ENCODE data around the gene TMEM98. TPM values are rescaled to one million over a fixed set of nuclear protein-coding genes. Genes with fewer than 3 reads are reported as not detected.

The TMEM98 gene
- total RNA-seq, 2 donors from 2014 or later, result 134 to 137 TPM

- no peaks in the 10 kb centered on the region for H3K9me3 Mint-ChIP-seq
- no peak for DNase-seq
- peaks cover 10% of the 10 kb centered on the region for H3K27me3 Mint-ChIP-seq (ENCODE audit: insufficient read depth)
- no peak overlapping the region for H3K27ac Mint-ChIP-seq
- H3K4me3 Mint-ChIP-seq, result no peak overlapping the region
- Histone ChIP-seq H3K27ac (ENCODE audit: low read depth, low read length) (no peak overlapping the region), H3K4me1 (ENCODE audit: control insufficient read depth, insufficient read depth, low read length) (peaks cover 6% of the 10 kb centered on the region), H3K27me3 (ENCODE audit: control insufficient read depth, insufficient read depth, low read length, poor library complexity, severe bottlenecking) (no peaks in the 10 kb centered on the region), H3K36me3 (ENCODE audit: control insufficient read depth, insufficient read depth, low read length) (no peaks in the 10 kb centered on the region), H3K4me3 (ENCODE audit: low read length) (no peak overlapping the region), H3K9me3 (ENCODE audit: control insufficient read depth, low read length) (no peaks in the 10 kb centered on the region), H3K9ac (ENCODE audit: extremely low read depth, low read length, poor library complexity, severe bottlenecking) (no peak overlapping the region)
- H3K4me1 Mint-ChIP-seq, result peaks cover 24% of the 10 kb centered on the region
- 45 to 100% methylated on average over 1 to 2 of the region's 2 CpGs for WGBS, 2 experiments (ENCODE audit: insufficient coverage in 1 of 2, insufficient read length in 1 of 2)
- no peak for TF ChIP-seq CTCF (conservative IDR thresholded peaks at IDR 0.05)
- H3K36me3 Mint-ChIP-seq (ENCODE audit: low read depth), result no peaks in the 10 kb centered on the region
Observed at GRCh38 chr17:32958418-32958817, 30.5 kb downstream of the TMEM98 start.

- Mint-ChIP-seq H3K4me1 (peaks cover 27% of the 10 kb centered on the region), H3K36me3 (ENCODE audit: low read depth) (no peaks in the 10 kb centered on the region), H3K9me3 (no peaks in the 10 kb centered on the region), H3K27ac (peak overlapping the region; percentile 20), H3K27me3 (ENCODE audit: insufficient read depth) (peaks cover 4% of the 10 kb centered on the region), H3K4me3 (no peak overlapping the region)
- no peaks in the 10 kb centered on the region for H3K9me3 ChIP-seq (ENCODE audit: control insufficient read depth, low read length)
- no peak overlapping the region for H3K4me3 ChIP-seq (ENCODE audit: low read length)
- H3K27ac ChIP-seq (ENCODE audit: low read depth, low read length), result no peak overlapping the region
- H3K36me3 ChIP-seq (ENCODE audit: control insufficient read depth, insufficient read depth, low read length), result no peaks in the 10 kb centered on the region
- no peak overlapping the region for H3K9ac ChIP-seq (ENCODE audit: extremely low read depth, low read length, poor library complexity, severe bottlenecking)
- peak; percentile 83 for DNase-seq
- H3K27me3 ChIP-seq (ENCODE audit: control insufficient read depth, insufficient read depth, low read length, poor library complexity, severe bottlenecking), result no peaks in the 10 kb centered on the region
- H3K4me1 ChIP-seq (ENCODE audit: control insufficient read depth, insufficient read depth, low read length), result peaks cover 6% of the 10 kb centered on the region
- TF ChIP-seq CTCF (conservative IDR thresholded peaks at IDR 0.05), result no peak
- WGBS, 2 experiments (ENCODE audit: insufficient coverage in 1 of 2, insufficient read length in 1 of 2), result 80 to 90% methylated on average over 1 to 2 of the region's 2 CpGs
Observed at GRCh38 chr17:32960815-32961214, 32.9 kb downstream of the TMEM98 start.

- H3K4me1 Mint-ChIP-seq, result peaks cover 27% of the 10 kb centered on the region
- H3K27ac Mint-ChIP-seq, result peak overlapping the region; percentile 78
- Histone ChIP-seq H3K36me3 (ENCODE audit: control insufficient read depth, insufficient read depth, low read length) (no peaks in the 10 kb centered on the region), H3K9me3 (ENCODE audit: control insufficient read depth, low read length) (no peaks in the 10 kb centered on the region), H3K27ac (ENCODE audit: low read depth, low read length) (no peak overlapping the region), H3K4me1 (ENCODE audit: control insufficient read depth, insufficient read depth, low read length) (peaks cover 6% of the 10 kb centered on the region), H3K9ac (ENCODE audit: extremely low read depth, low read length, poor library complexity, severe bottlenecking) (no peak overlapping the region), H3K27me3 (ENCODE audit: control insufficient read depth, insufficient read depth, low read length, poor library complexity, severe bottlenecking) (no peaks in the 10 kb centered on the region), H3K4me3 (ENCODE audit: low read length) (no peak overlapping the region)
- WGBS, 2 experiments (ENCODE audit: insufficient coverage in 1 of 2, insufficient read length in 1 of 2), result 66 to 86% methylated on average over 3 of the region's 3 CpGs
- no peak for DNase-seq
- no peaks in the 10 kb centered on the region for H3K36me3 Mint-ChIP-seq (ENCODE audit: low read depth)
- no peaks in the 10 kb centered on the region for H3K9me3 Mint-ChIP-seq
- H3K4me3 Mint-ChIP-seq, result no peak overlapping the region
- no peak for TF ChIP-seq CTCF (conservative IDR thresholded peaks at IDR 0.05)
- peaks cover 11% of the 10 kb centered on the region for H3K27me3 Mint-ChIP-seq (ENCODE audit: insufficient read depth)
Observed at GRCh38 chr17:32962320-32962711, 34.4 kb downstream of the TMEM98 start.

All from endodermal cell (in vitro differentiated cells).